ENCODE measurements around the gene TMEM253.

The TMEM253 gene

GRCh38 chr14:21066882-21067502, 33.9 kb upstream of the TMEM253 start:
- no peak for TF ChIP-seq POLR2A (IDR thresholded peaks at IDR 0.05; ENCODE audit: low read depth, low read length)
- DNase-seq (ENCODE audit: insufficient read length, low spot score) (no peak), FAIRE-seq (no peak)

- TF ChIP-seq POLR2A (IDR thresholded peaks at IDR 0.05; ENCODE audit: low read depth, low read length), result no peak
- no peak for FAIRE-seq
- DNase-seq (ENCODE audit: insufficient read length, low spot score), result no peak
Measured at GRCh38 chr14:21068521-21069387, 32.1 kb upstream of the TMEM253 start.

- FAIRE-seq, result no peak
- TF ChIP-seq POLR2A (IDR thresholded peaks at IDR 0.05; ENCODE audit: low read depth, low read length), result no peak
- no peak for DNase-seq (ENCODE audit: insufficient read length, low spot score)
Measured at GRCh38 chr14:21069388-21070082, 31.3 kb upstream of the TMEM253 start.

- peak; percentile 34 for DNase-seq (ENCODE audit: insufficient read length, low spot score)
- no peak for FAIRE-seq
Measured at GRCh38 chr14:21070083-21070609, 30.7 kb upstream of the TMEM253 start, which contains the start of gene ARHGEF40. TSS of gene ARHGEF40 (plus strand) at chr14:21070304. CDS start at chr14:21070397, 93 bp downstream.

GRCh38 chr14:21070610-21071224, 30.1 kb upstream of the TMEM253 start:
- no peak for TF ChIP-seq POLR2A (IDR thresholded peaks at IDR 0.05; ENCODE audit: low read depth, low read length)
- DNase-seq (ENCODE audit: insufficient read length, low spot score) (peak; percentile 36), FAIRE-seq (no peak)

More at GRCh38 chr14:21070083-21070609, 30.7 kb upstream of the TMEM253 start, which contains the start of gene ARHGEF40:
- TF ChIP-seq POLR2A (IDR thresholded peaks at IDR 0.05; ENCODE audit: low read depth, low read length), result 0 out of 2 replicates have a peak, but pooled peaks have one; percentile 18

GRCh38 chr14:21071225-21072030, 29.4 kb upstream of the TMEM253 start:
- FAIRE-seq, result no peak

GRCh38 chr14:21072031-21072473, 28.8 kb upstream of the TMEM253 start:
- no peak for TF ChIP-seq POLR2A (IDR thresholded peaks at IDR 0.05; ENCODE audit: low read depth, low read length)
- FAIRE-seq (no peak), DNase-seq (ENCODE audit: insufficient read length, low spot score) (no peak)

More at GRCh38 chr14:21071225-21072030, 29.4 kb upstream of the TMEM253 start:
- peak; percentile 73 for DNase-seq (ENCODE audit: insufficient read length, low spot score)
- peak; percentile 23; the same call in 1 of the 2 replicates for TF ChIP-seq POLR2A (IDR thresholded peaks at IDR 0.05; ENCODE audit: low read depth, low read length)

GRCh38 chr14:21072781-21073339, 28.0 kb upstream of the TMEM253 start:
- FAIRE-seq (no peak), DNase-seq (ENCODE audit: insufficient read length, low spot score) (no peak)
- no peak for TF ChIP-seq POLR2A (IDR thresholded peaks at IDR 0.05; ENCODE audit: low read depth, low read length)

- TF ChIP-seq POLR2A (IDR thresholded peaks at IDR 0.05; ENCODE audit: low read depth, low read length), result no peak
- FAIRE-seq, result no peak
- no peak for DNase-seq (ENCODE audit: insufficient read length, low spot score)
Measured at GRCh38 chr14:21073921-21074320, 26.9 kb upstream of the TMEM253 start.

- no peak for TF ChIP-seq POLR2A (IDR thresholded peaks at IDR 0.05; ENCODE audit: low read depth, low read length)
- no peak for FAIRE-seq
- DNase-seq (ENCODE audit: insufficient read length, low spot score), result no peak
Measured at GRCh38 chr14:21074398-21075272, 26.2 kb upstream of the TMEM253 start.

- no peak for TF ChIP-seq POLR2A (IDR thresholded peaks at IDR 0.05; ENCODE audit: low read depth, low read length)
Measured at GRCh38 chr14:21075719-21076437, 25.0 kb upstream of the TMEM253 start.

More at GRCh38 chr14:21075719-21076437, 25.0 kb upstream of the TMEM253 start:
- FAIRE-seq (no peak), DNase-seq (ENCODE audit: insufficient read length, low spot score) (no peak)

Measured in H54 (cell line).